Ovary (tissue), 9 donors: ENCODE data around the gene SOD1. TPM values are rescaled to one million over a fixed set of nuclear protein-coding genes. Genes with fewer than 3 reads are reported as not detected.

ENCODE experiments used
- DNase-seq, 5 donors: peaks; one replicate each; pipeline ENCODE4 v3.0.0-alpha.2; 2019 to 2020
- H3K27ac ChIP-seq, 2 donors: fragments of 200-600 bp; one replicate each; pipeline versions ENCODE4 v1.5.1 to v1.8.0; 2019 to 2022
- H3K27me3 ChIP-seq: fragments of 200-600 bp; one replicate; pipeline ENCODE4 v1.8.0; 2022
- H3K36me3 ChIP-seq: fragments of 200-600 bp; sonication (generic); one replicate; pipeline ENCODE4 v1.5.1; 2019
- H3K4me1 ChIP-seq: one replicate; pipeline ENCODE4 v1.8.1; 2013; ENCODE audit warnings: mild to moderate bottlenecking, moderate library complexity; ENCODE audit not compliant: insufficient read depth
- H3K4me3 ChIP-seq: fragments of 200-600 bp; sonication (generic); one replicate; pipeline ENCODE4 v1.5.1; 2017
- H3K9me3 ChIP-seq, 2 donors: fragments of 200-600 bp in 1 of 2; sonication (generic) in 1 of 2; one replicate each; pipeline versions ENCODE4 v1.5.1 to v1.8.1; 2013 to 2019; ENCODE audit warnings: mild to moderate bottlenecking in 1 of 2, moderate library complexity in 1 of 2
- EP300 ChIP-seq: sonication (generic); formaldehyde crosslinking; IDR thresholded peaks from one replicate; pipeline ENCODE4 v1.6.1; 2017; ENCODE audit warnings: antibody characterized with exemption
- POLR2A ChIP-seq: fragments of 450-650 bp; IDR thresholded peaks from one replicate; pipeline ENCODE4 v1.6.1; 2017; ENCODE audit warnings: antibody characterized with exemption, mild to moderate bottlenecking, moderate library complexity
- WGBS, 3 donors: extraction: QIAGEN DNeasy Blood & Tissue Kit in 1 of 3; methylation state at CpG; one replicate each; pipeline versions ENCODE4 v1.1.5 to v1.1.7; 2013 to 2017; 5-methylcytosine and 5-hydroxymethylcytosine counted together
- intact Hi-C, 4 donors: fragments of 100-400 bp; cut with DNase I; formaldehyde crosslinking; loops; one replicate each; pipeline versions ENCODE4 v1.11.0 to v1.15.1; 2022 to 2023
- polyA plus RNA-seq, 2 donors: library from polyadenylated mRNA; stranded (reverse); fragments of 200-250 nt in 1 of 2; fragments of 350-450 nt in 1 of 2; fragmentation: Illumina TruSeq in 1 of 2; extraction: RNeasy Lipid Tissue Mini Kit (QIAGEN cat#74804) in 1 of 2; gene quantifications; one replicate each; pipeline ENCODE4 v1.2.3, GENCODE V29; 2013 to 2014
- total RNA-seq, 7 donors: library from RNA; depleted of rRNA in 2 of 7; stranded (reverse); fragments of >200 nt in 2 of 7; fragmentation: NEBNext Ultra II Directional in 3 of 7; extraction: Animal tissue kit (Norgen Biotek cat#: 25700) in 3 of 7; gene quantifications; one replicate each; pipeline versions ENCODE4 v1.1.0 to v1.2.4, GENCODE V29; 2016 to 2023
- TF ChIP-seq, protein P1 (sequence below), 3 donors: fragments of 450-650 bp in 2 of 3; fragments of 200-600 bp in 1 of 3; IDR thresholded peaks; one replicate each; pipeline versions ENCODE4 v1.5.1 to v1.8.0; 2016 to 2022; ENCODE audit warnings: antibody characterized with exemption in 3 of 3, mild to moderate bottlenecking in 1 of 3
- donor health status: DM: no; HTN: no; CAD: no; lungs with moderate emphysema.
- donor health status: DM: no; HTN: no; CAD: no.
- donor health status: Bipolar disorder and iron deficiency.
- donor health status: DM: yes; HTN: yes; CAD: no.
- donor health status: DM: no; HTN: no; CAD: no.
- donor health status: DM: yes; HTN: yes; CAD: no.

The SOD1 gene
- total and polyA plus RNA-seq, 9 donors = 175 to 451 (median 240) TPM

DNA sequence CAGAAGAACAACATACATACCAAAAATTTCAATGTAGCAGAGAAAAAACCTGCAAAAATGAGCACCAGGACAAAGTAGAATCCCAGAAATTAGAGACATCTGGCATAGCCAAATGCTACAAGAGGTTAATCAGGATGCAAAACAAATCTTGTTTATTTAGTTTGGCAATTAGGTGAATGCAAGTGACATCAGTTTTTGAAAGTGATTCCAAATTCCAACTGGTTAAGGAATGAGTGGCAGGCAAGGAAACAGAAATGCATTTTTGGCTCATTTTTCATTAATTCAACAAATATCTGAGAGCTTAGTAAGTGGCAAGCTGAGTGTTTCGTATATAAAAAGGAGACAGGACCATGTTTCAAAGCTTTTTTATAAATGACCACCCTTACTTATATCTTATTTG is 51.1 kb downstream of the SOD1 start:
- TF ChIP-seq, protein P1, sequence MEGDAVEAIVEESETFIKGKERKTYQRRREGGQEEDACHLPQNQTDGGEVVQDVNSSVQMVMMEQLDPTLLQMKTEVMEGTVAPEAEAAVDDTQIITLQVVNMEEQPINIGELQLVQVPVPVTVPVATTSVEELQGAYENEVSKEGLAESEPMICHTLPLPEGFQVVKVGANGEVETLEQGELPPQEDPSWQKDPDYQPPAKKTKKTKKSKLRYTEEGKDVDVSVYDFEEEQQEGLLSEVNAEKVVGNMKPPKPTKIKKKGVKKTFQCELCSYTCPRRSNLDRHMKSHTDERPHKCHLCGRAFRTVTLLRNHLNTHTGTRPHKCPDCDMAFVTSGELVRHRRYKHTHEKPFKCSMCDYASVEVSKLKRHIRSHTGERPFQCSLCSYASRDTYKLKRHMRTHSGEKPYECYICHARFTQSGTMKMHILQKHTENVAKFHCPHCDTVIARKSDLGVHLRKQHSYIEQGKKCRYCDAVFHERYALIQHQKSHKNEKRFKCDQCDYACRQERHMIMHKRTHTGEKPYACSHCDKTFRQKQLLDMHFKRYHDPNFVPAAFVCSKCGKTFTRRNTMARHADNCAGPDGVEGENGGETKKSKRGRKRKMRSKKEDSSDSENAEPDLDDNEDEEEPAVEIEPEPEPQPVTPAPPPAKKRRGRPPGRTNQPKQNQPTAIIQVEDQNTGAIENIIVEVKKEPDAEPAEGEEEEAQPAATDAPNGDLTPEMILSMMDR (IDR thresholded peaks at IDR 0.05) = no peak
- TF ChIP-seq POLR2A (no peak), EP300 (no peak)
- Histone ChIP-seq H3K27ac (no peak overlapping the region), H3K36me3 (no peaks in the 10 kb centered on the region), H3K9me3 (no peaks in the 10 kb centered on the region), H3K4me1 (peaks cover 5% of the 10 kb centered on the region), H3K4me3 (no peak overlapping the region), H3K27me3 (no peaks in the 10 kb centered on the region)
- intact Hi-C loops = no loop called here
- DNase-seq = no peak
- 36 to 57% (median 41%) methylated on average over 1 of the region's 1 CpG for WGBS, 3 donors

DNA sequence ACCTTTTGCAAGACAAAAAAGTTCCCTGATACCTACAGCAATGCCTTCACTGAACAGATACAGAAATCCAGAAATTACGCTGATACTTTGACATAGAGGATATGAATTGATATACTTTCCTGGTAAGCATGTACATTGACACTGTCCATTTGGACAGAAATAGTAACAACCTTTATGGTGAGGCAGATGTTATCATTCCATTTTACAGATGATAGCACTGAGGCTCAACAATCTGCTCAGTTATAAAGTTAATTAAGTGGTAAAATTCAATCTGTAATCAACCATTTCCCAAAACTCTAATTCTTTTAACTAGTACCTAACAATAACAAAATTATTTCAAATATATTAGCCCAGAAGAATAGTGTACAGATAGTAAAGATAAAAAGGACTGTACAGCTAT is 51.8 kb downstream of the SOD1 start:
- Histone ChIP-seq H3K9me3 (no peaks in the 10 kb centered on the region), H3K27me3 (no peaks in the 10 kb centered on the region), H3K4me1 (peaks cover 5% of the 10 kb centered on the region), H3K27ac (no peak overlapping the region), H3K36me3 (no peaks in the 10 kb centered on the region), H3K4me3 (no peak overlapping the region)
- intact Hi-C loops = no loop called here
- DNase-seq = no peak
- WGBS, 3 donors = 93 to 98% (median 97%) methylated on average over 1 of the region's 1 CpG
- TF ChIP-seq POLR2A (no peak), EP300 (no peak)
- TF ChIP-seq, protein P1 (IDR thresholded peaks at IDR 0.05) = no peak

DNA sequence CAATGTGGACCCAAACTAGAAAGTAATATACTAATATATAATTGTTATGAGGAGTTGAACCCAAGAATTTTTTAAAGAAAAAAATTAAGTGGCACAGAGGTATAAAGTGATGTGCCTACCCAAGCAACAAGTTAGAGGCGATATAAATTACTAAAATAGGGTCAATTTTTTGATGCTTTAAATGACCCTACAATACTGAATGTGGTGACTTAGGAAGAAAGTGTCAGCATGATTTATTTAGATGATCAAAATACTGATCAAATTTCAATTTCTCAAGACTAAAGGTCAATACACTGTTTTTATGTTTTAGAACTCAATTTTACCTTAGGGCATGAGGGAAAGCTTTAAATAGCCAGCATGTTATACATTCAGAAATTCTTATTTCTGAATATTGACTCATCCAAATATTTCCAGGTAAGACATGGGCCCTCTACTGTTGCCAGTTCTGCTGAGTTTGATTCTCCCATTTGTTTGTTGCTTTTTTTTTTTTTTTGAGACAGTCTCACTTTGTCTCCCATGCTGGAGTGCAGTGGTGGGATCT is 52.3 kb downstream of the SOD1 start:
- Histone ChIP-seq H3K27me3 (no peaks in the 10 kb centered on the region), H3K4me3 (no peak overlapping the region), H3K9me3 (no peaks in the 10 kb centered on the region), H3K36me3 (no peaks in the 10 kb centered on the region), H3K4me1 (peaks cover 5% of the 10 kb centered on the region), H3K27ac (no peak overlapping the region)
- 97 to 99% (median 98%) methylated on average over 1 of the region's 1 CpG for WGBS, 3 donors
- DNase-seq = no peak
- intact Hi-C loops = no loop called here
- TF ChIP-seq EP300 = no peak
- TF ChIP-seq, protein P1 (IDR thresholded peaks at IDR 0.05) = no peak
- no peak for TF ChIP-seq POLR2A

DNA sequence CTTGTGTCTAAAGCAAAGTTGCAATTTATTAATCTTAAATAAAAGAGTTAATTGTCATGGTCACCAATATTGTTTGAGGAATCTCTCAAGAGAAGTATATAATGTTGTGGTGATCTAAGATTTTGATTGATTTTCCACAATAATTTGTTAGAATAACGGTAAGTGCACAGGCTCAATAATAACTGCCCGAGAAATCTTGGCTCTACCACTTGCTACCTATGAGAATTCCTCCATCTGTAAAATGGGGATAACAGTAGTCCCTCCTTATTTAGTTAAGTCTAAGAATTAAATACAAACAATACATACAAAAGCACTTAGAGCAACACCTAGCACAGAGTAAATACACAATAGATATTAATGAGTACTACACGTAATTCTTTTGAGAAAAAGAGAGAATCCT is 53.6 kb downstream of the SOD1 start:
- 43 to 56% (median 56%) methylated on average over 3 of the region's 3 CpGs for WGBS, 3 donors
- peaks cover 6% of the 10 kb centered on the region for H3K4me1 ChIP-seq
- intact Hi-C loops = no loop called here
- no peaks in the 10 kb centered on the region for H3K27me3 ChIP-seq
- no peak overlapping the region for H3K27ac ChIP-seq
- no peaks in the 10 kb centered on the region for H3K36me3 ChIP-seq
- TF ChIP-seq EP300 (no peak), POLR2A (no peak)
- TF ChIP-seq, protein P1 (IDR thresholded peaks at IDR 0.05) = no peak
- no peak for DNase-seq
- no peaks in the 10 kb centered on the region for H3K9me3 ChIP-seq
- H3K4me3 ChIP-seq = no peak overlapping the region
